ENCODE results near the gene KIF1C.

GRCh38 chr17:4949321-4950074 lies 48.3 kb upstream of the KIF1C start:
- peak in 1 of 2 donors; percentile 37 for TF ChIP-seq POLR2A (IDR thresholded peaks at IDR 0.05)
- no peak for TF ChIP-seq CTCF (IDR thresholded peaks at IDR 0.05)
